K562 (cell line): ENCODE measurements around the gene GMPR. TPM values are rescaled to one million over a fixed set of nuclear protein-coding genes. Genes with fewer than 3 reads are reported as not detected.
A peak's percentile ranks its signal among the peaks of the same experiment; 100 is the strongest.

Source experiments
- CREM ChIP-seq: IDR thresholded peaks from 2 replicates; pipeline ENCODE4 v1.6.1; 2014; ENCODE audit warnings: antibody characterized with exemption, low read depth
- CTCF ChIP-seq, 3 experiments: IDR thresholded peaks in 2 of 3; conservative IDR thresholded peaks in 1 of 3; 2 replicates each; pipeline ENCODE4 v1.5.1; 2011 to 2012; ENCODE audit warnings: low read length in 3 of 3, mild to moderate bottlenecking in 3 of 3, control low read depth in 2 of 3, improper control_type of control experiment in 1 of 3, inconsistent platforms in 1 of 3, low read depth in 1 of 3, mixed read lengths in 1 of 3, moderate library complexity in 1 of 3; ENCODE audit not compliant: insufficient read depth in 2 of 3
- DDX20 ChIP-seq: fragments of 450-650 bp; IDR thresholded peaks from 2 replicates; pipeline ENCODE4 v1.6.1; 2016; ENCODE audit warnings: missing genetic modification characterization, low read depth, mild to moderate bottlenecking, missing compliant biosample characterization, moderate library complexity
- GTF2F1 ChIP-seq: IDR thresholded peaks from 2 replicates; pipeline ENCODE4 v1.6.1; 2011; ENCODE audit warnings: low read depth, low read length, improper control_type of control experiment
- PHF8 ChIP-seq: fragments of 200-600 bp; sonication (generic); IDR thresholded peaks from 2 replicates; pipeline ENCODE4 v1.6.1; 2012; ENCODE audit warnings: mixed run types, mild to moderate bottlenecking, inconsistent platforms, low read length, moderate library complexity, borderline replicate concordance
- POLR2AphosphoS5 ChIP-seq: IDR thresholded peaks from 2 replicates; pipeline ENCODE4 v1.6.1; 2011; ENCODE audit warnings: mild to moderate bottlenecking, low read depth, low read length, moderate library complexity; ENCODE audit not compliant: control insufficient read depth, insufficient read depth
- SRSF3 ChIP-seq: fragments of 200-400 bp; formaldehyde crosslinking; IDR thresholded peaks from 2 replicates; pipeline ENCODE4 v1.6.1; 2016; ENCODE audit warnings: mild to moderate bottlenecking, low read length, moderate library complexity; ENCODE audit not compliant: insufficient read depth
- TCFL5 ChIP-seq: fragments of 250-450 bp; sonication (Bioruptor Pico); conservative IDR thresholded peaks from 2 replicates; pipeline ENCODE4 v1.6.1; 2021; ENCODE audit warnings: mild to moderate bottlenecking, moderate library complexity, matching md5 sums
- TEAD4 ChIP-seq, 2 experiments: sonication (generic) in 1 of 2; formaldehyde crosslinking in 1 of 2; IDR thresholded peaks; 2 replicates each; pipeline versions ENCODE4 v1.6.1 to v1.8.0; 2012 to 2022; ENCODE audit warnings: borderline replicate concordance in 1 of 2, inconsistent platforms in 1 of 2, low read length in 1 of 2, mild to moderate bottlenecking in 1 of 2, missing genetic modification reagents in 1 of 2
- USF2 ChIP-seq: sonication (generic); formaldehyde crosslinking; IDR thresholded peaks from 2 replicates; pipeline ENCODE4 v1.5.0; 2020; ENCODE audit warnings: missing genetic modification reagents
- ZBED1 ChIP-seq: IDR thresholded peaks from 2 replicates; pipeline ENCODE4 v1.6.1; 2014
- ZBTB17 ChIP-seq: fragments of 450-650 bp; formaldehyde crosslinking; IDR thresholded peaks from 2 replicates; pipeline ENCODE4 v1.4.0; 2020; ENCODE audit warnings: mild to moderate bottlenecking
- ZNF174 ChIP-seq: fragments of 250-450 bp; sonication (Bioruptor Pico); IDR thresholded peaks from 2 replicates; pipeline ENCODE4 v1.4.0; 2020; ENCODE audit warnings: mild to moderate bottlenecking
- ZNF436 ChIP-seq: fragments of 250-450, 450-650 bp; sonication (Bioruptor Pico); formaldehyde crosslinking; IDR thresholded peaks from 2 replicates; pipeline ENCODE4 v1.7.0; 2020; ENCODE audit warnings: mild to moderate bottlenecking
- polyA plus RNA-seq, 8 experiments: library from polyadenylated mRNA; depleted of rRNA in 4 of 8; stranded (reverse) in 5 of 8; unstranded in 3 of 8; fragments of >200 nt; fragmentation: Nextera tagmentation in 2 of 8; fragmentation: Illumina TruSeq in 1 of 8; extraction: Ambion mirVana in 2 of 8; extraction: Trizol in 1 of 8; gene quantifications; 2 replicates each; pipeline versions ENCODE4 v1.2.1 to v1.2.3, GENCODE V29; 2011 to 2014; ENCODE audit warnings: inconsistent platforms in 1 of 8, missing spikeins in 1 of 8
- total RNA-seq, 7 experiments: library from RNA; depleted of rRNA in 6 of 7; stranded (reverse); fragments of >200 nt in 6 of 7; fragmentation: Illumina TruSeq in 2 of 7; extraction: Trizol in 2 of 7; gene quantifications; 2 replicates each; pipeline versions ENCODE4 v1.2.1 to v1.2.3, GENCODE V29; 2011 to 2021; ENCODE audit warnings: low replicate concordance in 1 of 7

GMPR gene
- total and polyA plus RNA-seq, 9 of the 15 experiments (the other 6 are each of a cell fraction or from before 2014, with no cell fraction given): 34.6 to 83.7 (median 49.8) TPM

- peak; percentile 31; the same call in 1 of the 2 replicates for TF ChIP-seq TEAD4 (IDR thresholded peaks at IDR 0.05; ENCODE audit: low read length)
- TF ChIP-seq TEAD4 (CRISPR knock-in tag; IDR thresholded peaks at IDR 0.05; ENCODE audit: borderline replicate concordance): no peak
- TF ChIP-seq PHF8: peak; percentile 66; the same call in 1 of the 2 replicates
- TF ChIP-seq CREM: peak; percentile 27; the same call in 1 of the 2 replicates
- 0 out of 2 replicates have a peak, but pooled peaks have one; percentile 44 for TF ChIP-seq ZBED1
- no peak for TF ChIP-seq USF2
- no peak for TF ChIP-seq ZNF436 (CRISPR knock-in tag)
- TF ChIP-seq TCFL5: no peak
- no peak for TF ChIP-seq SRSF3
- TF ChIP-seq ZBTB17 (CRISPR knock-in tag): no peak
- peak in 2 of 3 experiments; percentile 1 to 28; a peak in 1 of 6 replicates for TF ChIP-seq CTCF (IDR thresholded peaks at IDR 0.05 in 2 of 3, conservative IDR thresholded peaks at IDR 0.05 in 1 of 3; ENCODE audit: insufficient read depth in 2 of 3, low read depth in 1 of 3, low read length in 3 of 3)
- TF ChIP-seq POLR2AphosphoS5: peak; percentile 18; the same call in 1 of the 2 replicates
- no peak for TF ChIP-seq ZNF174 (CRISPR knock-in tag)
- no peak for TF ChIP-seq DDX20 (tag)
- no peak for TF ChIP-seq GTF2F1
These were observed at the start of gene GMPR (continued) for GRCh38 chr6:16238057-16238962.
